GM19395 (cell line): ENCODE results near the gene MOSPD3.
"Not testable (repeated sequence)": the region's sequence is repeated elsewhere in the genome, so short reads cannot be mapped to it uniquely, and the experiment has no call there.

Experiments used
- ATAC-seq: cut with Tn5 transposase; IDR thresholded peaks from one replicate; pipeline ENCODE4 v1.9.1; 2021; ENCODE audit warnings: mild to moderate bottlenecking, moderate library complexity; ENCODE audit not compliant: unreplicated experiment

The MOSPD3 gene

DNA sequence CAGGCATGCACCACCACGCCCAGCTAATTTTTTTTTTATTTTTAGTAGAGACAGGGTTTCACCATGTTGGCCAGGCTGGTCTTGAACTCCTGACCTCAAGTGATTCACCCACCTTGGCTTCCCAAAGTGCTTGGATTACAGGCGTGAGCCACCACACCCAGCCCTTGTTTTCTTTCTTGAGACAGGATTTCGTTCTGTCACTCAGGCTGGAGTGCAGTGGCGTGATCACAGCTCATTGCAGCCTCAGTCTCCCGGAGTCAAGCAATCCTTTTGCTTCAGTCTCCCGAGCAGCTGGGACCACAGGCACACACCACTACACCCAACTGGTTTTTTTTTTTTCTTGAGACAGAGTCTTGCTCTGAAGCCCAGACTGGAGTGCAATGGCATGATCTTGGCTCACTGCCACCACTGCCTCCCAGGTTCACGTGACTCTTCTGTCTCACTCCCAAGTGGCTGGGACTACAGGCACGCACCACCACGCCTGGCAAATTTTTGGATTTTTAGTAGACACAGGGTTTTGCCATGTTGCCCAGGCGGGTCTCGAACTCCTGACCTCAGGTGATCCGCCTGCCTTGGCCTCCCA is 49.9 kb downstream of the MOSPD3 start:
- not testable (repeated sequence) for ATAC-seq
